GM06990 (cell line): ENCODE data around the gene SIRT4.

Experiments
- DNase-seq: peaks from one replicate; pipeline ENCODE4 v3.0.0-alpha.2; 2011; ENCODE audit not compliant: insufficient read length; ENCODE audit errors: extremely low read depth
- H3K27me3 ChIP-seq: replicated peaks from 2 replicates; pipeline ENCODE4 v1.6.0; 2011; ENCODE audit warnings: low read length; ENCODE audit not compliant: control insufficient read depth, insufficient read depth
- H3K36me3 ChIP-seq: 2 replicates; pipeline ENCODE4 v1.5.1; 2011; ENCODE audit warnings: low read length; ENCODE audit not compliant: control insufficient read depth, insufficient read depth
- H3K4me3 ChIP-seq: replicated peaks from 2 replicates; pipeline ENCODE4 v1.5.1; 2011; ENCODE audit warnings: low read depth, mild to moderate bottlenecking, control low read depth, low read length
- CTCF ChIP-seq: IDR thresholded peaks from 2 replicates; pipeline ENCODE4 v1.5.1; 2011; ENCODE audit warnings: low read length, control low read depth, mild to moderate bottlenecking, inconsistent platforms; ENCODE audit not compliant: insufficient read depth, poor library complexity, severe bottlenecking

SIRT4 gene

GRCh38 chr12:120346031-120346430, 43.9 kb downstream of the SIRT4 start:
- TF ChIP-seq CTCF = no peak
- no peaks in the 10 kb centered on the region for H3K36me3 ChIP-seq
- H3K4me3 ChIP-seq = no peak overlapping the region
- no peak for DNase-seq
- no peaks in the 10 kb centered on the region; the same call in none of the 2 replicates for H3K27me3 ChIP-seq

- no peaks in the 10 kb centered on the region for H3K36me3 ChIP-seq
- DNase-seq = no peak
These were observed 44.6 kb downstream of the SIRT4 start for GRCh38 chr12:120346681-120347080.

GRCh38 chr12:120347766-120348165, 45.6 kb downstream of the SIRT4 start:
- Histone ChIP-seq H3K36me3 (no peaks in the 10 kb centered on the region), H3K27me3 (no peaks in the 10 kb centered on the region; the same call in none of the 2 replicates), H3K4me3 (no peak overlapping the region)
- no peak for DNase-seq
- TF ChIP-seq CTCF = no peak

More at GRCh38 chr12:120346681-120347080, 44.6 kb downstream of the SIRT4 start:
- Histone ChIP-seq H3K27me3 (no peaks in the 10 kb centered on the region; the same call in none of the 2 replicates), H3K4me3 (no peak overlapping the region)
- TF ChIP-seq CTCF = no peak

- H3K27me3 ChIP-seq = no peaks in the 10 kb centered on the region; the same call in none of the 2 replicates
- DNase-seq = no peak
- H3K36me3 ChIP-seq = no peaks in the 10 kb centered on the region
- TF ChIP-seq CTCF = no peak
- H3K4me3 ChIP-seq = no peak overlapping the region
These were observed 48.6 kb downstream of the SIRT4 start for GRCh38 chr12:120350576-120351350.

GRCh38 chr12:120352117-120352516, 50.0 kb downstream of the SIRT4 start:
- no peak for DNase-seq
- H3K27me3 ChIP-seq = no peaks in the 10 kb centered on the region; the same call in 1 of the 2 replicates
- no peaks in the 10 kb centered on the region for H3K36me3 ChIP-seq
- no peak for TF ChIP-seq CTCF
- no peak overlapping the region for H3K4me3 ChIP-seq
